HG02884 (cell line): ENCODE data around the gene TPST1.
A peak's percentile ranks its signal among the peaks of the same experiment; 100 is the strongest.
"Not testable (repeated sequence)": the region's sequence is repeated elsewhere in the genome, so short reads cannot be mapped to it uniquely, and the experiment has no call there.

ENCODE experiments used
- ATAC-seq: cut with Tn5 transposase; IDR thresholded peaks from one replicate; pipeline ENCODE4 v1.9.1; 2021; ENCODE audit warnings: mild to moderate bottlenecking, moderate library complexity; ENCODE audit not compliant: unreplicated experiment

TPST1 gene

DNA sequence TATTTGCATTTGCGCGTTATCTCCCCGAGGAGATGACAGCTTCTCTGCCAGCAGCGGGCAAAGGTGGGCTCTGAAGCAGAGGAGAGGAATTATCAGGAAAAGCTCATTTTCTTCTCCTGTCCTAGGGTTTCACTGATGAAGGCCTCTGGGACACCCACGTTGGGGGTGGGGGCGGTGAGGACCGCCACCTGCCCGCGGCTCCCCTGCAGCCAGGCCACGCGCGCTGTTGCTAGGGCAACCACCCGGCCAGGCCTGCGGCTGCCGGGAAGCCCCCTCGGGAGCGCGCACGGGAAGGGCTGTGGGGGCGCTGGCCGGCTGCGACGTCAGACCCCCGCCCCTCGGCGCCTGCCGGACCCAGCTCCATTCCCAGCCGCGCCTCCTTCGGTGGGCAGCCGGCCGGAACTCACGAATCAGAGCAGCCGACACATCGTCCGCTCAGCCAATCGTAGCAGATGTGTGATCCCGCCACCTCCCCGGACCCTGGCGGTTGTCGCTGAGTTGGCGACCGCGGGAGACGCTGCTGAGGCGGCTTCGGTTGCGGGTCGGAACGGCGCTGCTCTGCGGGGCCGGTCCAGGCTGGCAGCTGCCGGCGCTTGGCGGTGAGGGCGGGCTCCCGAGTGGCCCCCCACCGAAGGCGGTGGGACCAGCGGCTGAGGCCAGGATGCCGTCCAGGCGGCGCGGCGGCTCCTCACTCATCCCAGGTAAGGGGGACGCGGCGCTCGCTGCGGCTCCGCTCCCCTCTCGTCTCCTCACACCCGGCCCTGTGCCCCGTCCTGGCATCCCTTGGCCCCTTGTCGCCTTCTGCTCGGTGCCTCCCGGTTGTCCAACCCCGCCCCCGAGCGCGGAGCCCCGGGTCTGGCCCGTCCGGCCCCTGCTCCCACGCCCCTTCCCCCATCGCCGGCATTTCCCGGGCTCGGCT lies at the start of gene TPST1:
TSS of gene TPST1 (plus strand) at position 513 of the 919 bp plus-strand sequence. CDS start 35,092 bp downstream, outside the sequence.
- peak; percentile 95 for ATAC-seq

- not testable (repeated sequence) for ATAC-seq
Observed at GRCh38 chr7:66156035-66156434, 49.1 kb upstream of the TPST1 start.

DNA sequence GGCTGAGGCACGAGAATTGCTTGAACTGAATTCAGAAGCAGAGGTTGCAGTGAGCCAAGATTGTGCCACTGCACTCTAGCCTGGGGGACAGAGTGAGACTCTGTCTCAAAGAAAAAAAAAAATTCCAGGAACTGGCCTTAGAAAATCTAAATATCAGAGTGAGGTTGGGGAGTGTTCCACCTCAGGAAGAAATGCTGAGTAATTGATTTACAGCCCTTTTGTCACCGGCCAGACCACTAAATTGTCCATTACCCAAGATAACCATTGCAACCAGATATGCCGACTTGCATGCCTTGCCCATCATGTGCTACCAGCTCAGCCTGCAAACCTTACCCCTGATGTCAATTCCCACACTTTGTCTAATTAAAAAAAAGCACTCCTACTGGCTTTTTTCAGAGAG lies 48.1 kb upstream of the TPST1 start:
- no peak for ATAC-seq

DNA sequence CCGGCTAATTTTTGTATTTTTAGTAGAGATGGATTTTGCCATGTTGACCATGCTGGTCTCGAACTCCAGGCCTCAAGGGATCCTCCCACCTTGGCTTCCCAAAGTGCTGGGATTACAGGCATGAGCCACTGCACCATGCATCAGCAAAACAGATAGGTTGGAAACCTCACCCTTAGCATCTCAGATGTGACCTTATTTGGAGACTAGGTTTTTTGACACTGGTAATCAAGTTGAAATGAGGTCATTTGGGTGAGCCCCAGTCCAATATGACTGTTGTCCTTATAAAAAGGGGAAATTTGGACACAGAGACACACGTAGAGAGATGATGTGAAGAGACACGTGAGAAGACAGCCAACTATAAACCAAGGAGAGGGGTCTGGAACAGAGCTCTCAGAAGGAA lies 42.5 kb upstream of the TPST1 start:
- ATAC-seq = no peak

- ATAC-seq = no peak
Observed at GRCh38 chr7:66163186-66163610, 41.9 kb upstream of the TPST1 start.

DNA sequence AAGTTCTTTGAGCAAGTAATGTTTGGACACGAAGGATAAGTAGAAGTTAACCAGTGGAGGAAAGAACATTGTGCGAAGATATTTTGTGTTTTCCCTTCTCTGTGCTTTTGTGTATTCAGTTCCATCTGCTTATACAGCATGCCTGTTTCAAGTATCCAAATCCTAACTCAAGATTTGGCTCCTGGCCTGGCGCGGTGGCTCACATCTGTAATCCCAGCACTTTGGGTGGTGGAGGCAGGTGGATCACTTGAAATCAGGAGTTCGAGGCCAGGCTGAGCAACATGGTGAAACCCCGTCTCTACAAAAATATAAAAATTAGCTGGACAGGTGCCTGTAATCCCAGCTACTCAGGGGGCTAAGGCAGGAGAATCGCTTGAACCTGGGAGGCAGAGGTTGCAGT lies 40.8 kb upstream of the TPST1 start:
- ATAC-seq = no peak

DNA sequence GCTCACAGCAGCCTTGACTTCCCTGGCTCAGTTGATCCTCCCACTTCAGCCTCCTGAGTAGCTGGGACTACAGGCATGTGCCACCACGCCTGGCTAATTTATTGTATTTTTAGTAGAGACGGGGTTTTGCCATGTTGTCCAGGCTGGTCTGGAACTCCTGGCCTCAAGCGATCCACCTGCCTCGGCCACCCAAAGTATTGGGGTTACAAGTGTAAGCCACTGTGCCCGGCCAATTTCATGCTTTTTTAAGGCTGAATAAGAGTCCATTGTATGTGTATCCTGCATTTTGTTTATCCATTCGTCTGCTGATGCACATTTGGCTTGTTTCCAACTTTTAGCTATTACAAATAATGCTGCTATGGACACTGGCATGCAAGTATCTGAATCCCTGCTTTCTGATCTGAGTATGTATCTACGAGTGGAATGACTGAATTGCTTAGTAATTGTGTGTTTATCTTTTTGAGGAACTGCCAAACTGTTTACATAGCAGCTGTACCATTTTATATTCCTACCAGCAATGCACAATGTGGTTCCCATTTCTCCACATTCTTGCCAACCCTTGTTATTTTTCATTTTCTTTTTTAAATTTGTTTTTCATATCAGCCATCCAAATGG lies 37.3 kb upstream of the TPST1 start:
- no peak for ATAC-seq

GRCh38 chr7:66169616-66170015 lies 35.5 kb upstream of the TPST1 start:
- no peak for ATAC-seq

DNA sequence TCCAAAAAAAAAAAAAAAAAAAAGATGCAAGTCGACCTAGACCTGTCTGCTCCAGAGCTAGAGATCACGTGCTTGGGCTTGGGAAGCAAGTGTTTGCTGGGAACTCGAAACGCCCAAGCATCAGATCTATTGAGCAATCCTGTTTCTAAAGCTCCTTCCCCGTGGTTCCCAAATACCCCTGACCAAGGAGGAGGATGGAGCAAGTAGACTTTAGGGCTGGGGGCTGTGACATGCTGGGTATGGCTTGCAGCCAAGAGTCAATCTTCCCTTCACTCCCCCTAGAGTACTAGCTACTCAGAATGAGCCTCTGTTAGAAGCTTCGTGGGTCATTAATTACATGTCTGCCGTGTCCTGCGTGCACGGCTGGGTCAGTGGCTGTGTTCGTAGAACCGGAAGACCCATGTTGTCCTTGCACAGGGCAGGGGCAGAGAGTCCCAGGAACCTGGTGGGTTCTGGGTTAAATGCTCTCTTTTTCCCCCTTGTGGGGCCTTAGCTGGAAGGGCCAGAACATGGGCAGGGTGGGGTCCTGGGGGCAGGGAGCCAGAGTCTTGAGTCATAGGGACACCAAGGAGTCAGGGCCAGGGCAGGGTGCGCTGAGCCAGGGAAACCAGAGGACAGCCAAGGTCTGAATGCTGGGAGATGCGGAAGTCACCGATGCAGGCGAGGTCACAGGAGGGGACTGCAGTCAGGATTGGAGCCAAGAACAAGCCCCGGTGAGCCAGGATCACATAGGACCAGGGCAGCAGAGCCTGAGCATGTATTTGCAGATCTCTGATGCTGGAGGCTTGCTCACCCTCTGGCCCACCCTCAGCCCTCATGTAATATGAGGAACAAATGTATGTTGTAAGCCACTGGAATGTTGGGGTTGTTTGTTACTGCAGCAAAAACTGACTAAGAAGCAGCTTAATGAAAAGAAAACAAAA lies 34.6 kb upstream of the TPST1 start:
- no peak for ATAC-seq

DNA sequence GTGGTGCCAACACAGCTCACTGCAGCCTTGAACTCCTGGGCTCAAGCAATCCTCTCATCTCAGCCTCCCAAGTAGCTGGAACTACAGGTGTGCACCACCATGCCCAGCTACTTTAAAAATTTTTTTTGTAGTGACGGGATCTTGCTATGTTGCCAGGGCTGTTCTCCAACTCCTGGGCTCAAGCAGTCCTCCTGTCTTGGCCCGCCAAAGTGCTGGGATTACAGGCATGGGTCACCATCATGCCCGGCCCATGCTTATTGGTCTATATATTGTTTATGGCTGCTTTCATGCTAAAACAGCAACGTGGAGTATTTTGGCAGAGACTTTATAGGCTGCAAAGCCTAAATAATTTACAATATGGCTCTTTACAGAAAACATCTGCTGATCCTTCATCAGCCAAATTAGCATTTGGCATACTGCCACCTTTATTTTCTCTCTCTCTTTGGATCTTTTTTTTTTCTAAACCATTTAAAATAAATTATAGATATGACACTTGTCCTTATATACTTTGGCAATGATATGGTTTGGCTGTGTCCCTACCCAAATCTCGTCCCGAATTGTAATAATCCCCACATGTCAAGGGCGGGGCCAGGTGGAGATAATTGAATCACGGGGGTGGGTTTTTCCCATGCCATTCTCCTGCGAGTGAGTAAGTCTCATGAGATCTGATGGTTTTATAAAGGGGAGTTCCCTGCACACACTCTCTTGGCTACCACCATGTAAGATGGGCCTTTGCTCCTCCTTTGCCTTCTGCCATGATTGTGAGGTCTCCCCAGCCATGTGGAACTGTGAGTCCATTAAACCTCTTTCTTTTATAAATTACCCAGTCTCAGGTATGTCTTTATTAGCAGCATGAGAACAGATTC lies 32.4 kb upstream of the TPST1 start:
- ATAC-seq = not testable (repeated sequence)

- no peak for ATAC-seq
Observed at GRCh38 chr7:66173856-66174255, 31.3 kb upstream of the TPST1 start.

GRCh38 chr7:66175006-66175405 lies 30.1 kb upstream of the TPST1 start:
- ATAC-seq = not testable (repeated sequence)

DNA sequence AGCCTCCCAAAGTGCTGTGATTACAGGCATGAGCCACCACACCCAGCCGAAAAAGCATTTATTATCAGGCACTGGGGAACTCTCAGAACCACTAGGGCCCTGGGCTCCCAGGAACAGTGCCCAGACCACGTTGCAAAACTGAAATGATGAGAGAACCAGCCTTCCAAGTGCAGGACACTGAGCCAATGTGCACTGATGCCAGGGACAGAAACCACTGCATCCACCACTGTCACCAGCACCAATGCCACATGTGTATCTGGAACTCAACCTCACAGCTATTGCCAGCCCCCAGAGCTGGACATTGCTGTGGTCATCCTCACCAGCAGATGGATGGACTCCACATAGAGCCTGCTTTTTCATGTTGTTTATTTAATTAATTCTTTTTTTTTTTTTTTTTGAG lies 28.2 kb upstream of the TPST1 start:
- ATAC-seq = no peak

- no peak for ATAC-seq
Observed at GRCh38 chr7:66178258-66178657, 26.9 kb upstream of the TPST1 start.

DNA sequence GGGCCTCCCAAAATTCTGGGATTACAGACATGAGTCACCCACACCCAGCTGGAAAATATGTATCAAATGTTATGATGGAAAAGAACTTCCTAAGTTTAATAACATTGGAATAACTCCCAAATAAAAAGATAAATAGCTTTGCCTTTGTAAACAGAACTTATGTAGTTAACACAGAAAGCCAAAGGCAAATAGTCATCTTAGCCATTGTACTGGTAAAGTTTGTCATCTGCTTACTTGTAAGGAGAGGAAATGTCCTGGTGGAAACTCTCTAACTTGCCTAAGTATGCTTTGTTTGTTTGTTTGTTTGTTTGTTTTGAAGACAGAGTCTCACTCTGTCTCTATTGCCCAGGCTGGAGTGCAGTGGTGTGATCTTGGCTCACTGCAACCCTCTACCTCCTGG lies 23.8 kb upstream of the TPST1 start:
- ATAC-seq = no peak

- ATAC-seq = no peak
Observed at GRCh38 chr7:66181845-66182244, 23.3 kb upstream of the TPST1 start.

GRCh38 chr7:66182920-66183319 lies 22.2 kb upstream of the TPST1 start:
- ATAC-seq = no peak

GRCh38 chr7:66183700-66184099 lies 21.4 kb upstream of the TPST1 start:
- ATAC-seq = no peak

DNA sequence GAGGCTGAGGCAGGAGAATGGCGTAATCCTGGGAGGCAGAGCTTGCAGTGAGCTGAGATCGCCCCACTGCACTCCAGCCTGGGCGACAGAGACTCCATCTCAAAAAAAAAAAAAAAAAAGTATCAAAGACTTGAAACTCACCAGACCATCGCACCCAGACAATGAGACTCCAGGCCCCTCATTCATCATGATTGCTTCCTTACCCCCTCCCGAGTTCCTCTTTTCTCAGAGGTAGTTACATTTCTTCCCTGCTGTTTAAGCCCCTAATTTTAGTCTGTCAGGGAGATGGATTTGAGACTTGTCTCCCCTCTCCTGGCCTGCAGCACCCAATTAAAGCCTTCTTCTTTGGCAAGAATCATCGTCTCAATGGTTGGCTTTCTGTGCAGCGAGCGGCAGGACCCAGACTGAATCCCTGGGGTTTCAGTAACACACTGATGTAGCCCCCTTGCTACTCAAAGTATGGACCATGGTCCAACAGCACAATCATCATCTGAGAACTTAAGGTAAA lies 19.4 kb upstream of the TPST1 start:
- no peak for ATAC-seq

DNA sequence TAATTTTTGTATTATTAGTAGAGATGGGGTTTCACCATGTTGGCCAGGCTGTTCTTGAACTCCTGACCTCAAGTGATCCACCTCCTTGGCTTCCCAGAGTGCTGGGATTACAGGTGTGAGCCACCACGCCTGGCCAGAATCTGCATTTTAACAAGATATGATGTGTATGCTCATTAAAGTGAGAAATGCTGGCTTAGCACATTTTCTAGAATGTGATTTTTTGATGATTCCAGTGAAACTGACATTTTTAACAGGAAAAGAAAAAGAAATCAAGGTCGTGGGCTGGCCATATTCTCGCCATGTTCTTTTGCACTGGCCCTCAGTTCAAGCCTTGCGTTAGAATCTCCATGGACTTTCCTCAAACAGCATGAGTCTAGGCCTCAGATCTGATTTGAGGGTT lies 18.1 kb upstream of the TPST1 start:
- ATAC-seq = no peak
